ENCODE measurements around the gene TNPO1. TPM values are rescaled to one million over a fixed set of nuclear protein-coding genes. Genes with fewer than 3 reads are reported as not detected.
"Not testable (repeated sequence)": the region's sequence is repeated elsewhere in the genome, so short reads cannot be mapped to it uniquely, and the experiment has no call there.

The TNPO1 gene
- total RNA-seq, 1 donor from 2014 or later = 316 TPM

GRCh38 chr5:72921886-72922285, 105.4 kb downstream of the TNPO1 start:
- no peaks in the 10 kb centered on the region for H3K36me3 ChIP-seq
- H3K27me3 Mint-ChIP-seq (ENCODE audit: insufficient read depth, low read depth) = peaks cover 6% of the 10 kb centered on the region
- no peaks in the 10 kb centered on the region for H4K20me1 ChIP-seq (ENCODE audit: low read depth)
- no peak overlapping the region for H3K4me3 ChIP-seq
- no peak overlapping the region for H3K27ac Mint-ChIP-seq
- no peaks in the 10 kb centered on the region for H3K4me1 Mint-ChIP-seq
- no peaks in the 10 kb centered on the region for H3K79me2 ChIP-seq (ENCODE audit: low read depth)
- no peaks in the 10 kb centered on the region for H3K9me3 ChIP-seq (ENCODE audit: low read depth)
- H3K4me1 ChIP-seq = no peaks in the 10 kb centered on the region
- no peak overlapping the region for H3K27ac ChIP-seq
- no peak for TF ChIP-seq EZH2phosphoT487 (IDR thresholded peaks at IDR 0.05)
- TF ChIP-seq EZH2 (IDR thresholded peaks at IDR 0.05) = no peak
- no peak for TF ChIP-seq CTCF (IDR thresholded peaks at IDR 0.05)
- H2AFZ ChIP-seq (replicated peaks) = no peak overlapping the region
- H3K9me3 Mint-ChIP-seq = peaks cover 7% of the 10 kb centered on the region
- no peaks in the 10 kb centered on the region for H3K27me3 ChIP-seq
- H3K4me3 Mint-ChIP-seq = no peak overlapping the region
- H3F3A ChIP-seq (ENCODE audit: low read depth) = peaks cover 7% of the 10 kb centered on the region
- no peak for DNase-seq (ENCODE audit: low spot score)
- H3K36me3 Mint-ChIP-seq = peaks cover 2% of the 10 kb centered on the region
- H3K4me2 ChIP-seq = no peak overlapping the region
- no peak overlapping the region for H3K9ac ChIP-seq

DNA sequence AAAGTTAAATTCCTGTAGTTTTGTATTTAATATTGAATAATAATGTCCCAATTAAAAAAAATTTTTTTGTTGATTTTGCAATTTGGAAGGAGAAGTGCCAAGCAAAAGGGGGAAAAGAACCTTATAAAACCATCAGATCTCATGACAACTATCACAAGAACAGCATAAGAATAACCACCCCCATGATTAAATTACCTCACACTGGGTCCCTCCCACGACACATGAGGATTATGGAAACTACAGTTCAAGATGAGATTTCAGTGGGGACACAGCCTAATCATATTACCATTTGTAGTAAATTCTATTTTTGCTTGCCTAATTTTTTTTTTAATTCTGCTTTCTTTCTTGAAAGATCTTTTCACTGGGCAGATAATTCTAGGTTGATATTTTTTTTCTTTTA, 106.0 kb downstream of the TNPO1 start:
- Mint-ChIP-seq H3K4me1 (no peaks in the 10 kb centered on the region), H3K27ac (no peak overlapping the region), H3K4me3 (no peak overlapping the region), H3K36me3 (peaks cover 2% of the 10 kb centered on the region), H3K9me3 (peaks cover 9% of the 10 kb centered on the region), H3K27me3 (ENCODE audit: insufficient read depth, low read depth) (peaks cover 6% of the 10 kb centered on the region)
- Histone ChIP-seq H3K27me3 (no peaks in the 10 kb centered on the region), H3F3A (ENCODE audit: low read depth) (peaks cover 1% of the 10 kb centered on the region), H3K4me1 (no peaks in the 10 kb centered on the region), H3K79me2 (ENCODE audit: low read depth) (no peaks in the 10 kb centered on the region), H3K27ac (no peak overlapping the region), H3K9me3 (ENCODE audit: low read depth) (no peaks in the 10 kb centered on the region), H4K20me1 (ENCODE audit: low read depth) (no peaks in the 10 kb centered on the region), H3K9ac (no peak overlapping the region), H3K36me3 (no peaks in the 10 kb centered on the region), H2AFZ (replicated peaks) (no peak overlapping the region), H3K4me2 (no peak overlapping the region), H3K4me3 (no peak overlapping the region)
- TF ChIP-seq EZH2 (IDR thresholded peaks at IDR 0.05) = no peak
- TF ChIP-seq CTCF (IDR thresholded peaks at IDR 0.05) = no peak
- TF ChIP-seq EZH2phosphoT487 (IDR thresholded peaks at IDR 0.05) = no peak
- DNase-seq (ENCODE audit: low spot score) = no peak

DNA sequence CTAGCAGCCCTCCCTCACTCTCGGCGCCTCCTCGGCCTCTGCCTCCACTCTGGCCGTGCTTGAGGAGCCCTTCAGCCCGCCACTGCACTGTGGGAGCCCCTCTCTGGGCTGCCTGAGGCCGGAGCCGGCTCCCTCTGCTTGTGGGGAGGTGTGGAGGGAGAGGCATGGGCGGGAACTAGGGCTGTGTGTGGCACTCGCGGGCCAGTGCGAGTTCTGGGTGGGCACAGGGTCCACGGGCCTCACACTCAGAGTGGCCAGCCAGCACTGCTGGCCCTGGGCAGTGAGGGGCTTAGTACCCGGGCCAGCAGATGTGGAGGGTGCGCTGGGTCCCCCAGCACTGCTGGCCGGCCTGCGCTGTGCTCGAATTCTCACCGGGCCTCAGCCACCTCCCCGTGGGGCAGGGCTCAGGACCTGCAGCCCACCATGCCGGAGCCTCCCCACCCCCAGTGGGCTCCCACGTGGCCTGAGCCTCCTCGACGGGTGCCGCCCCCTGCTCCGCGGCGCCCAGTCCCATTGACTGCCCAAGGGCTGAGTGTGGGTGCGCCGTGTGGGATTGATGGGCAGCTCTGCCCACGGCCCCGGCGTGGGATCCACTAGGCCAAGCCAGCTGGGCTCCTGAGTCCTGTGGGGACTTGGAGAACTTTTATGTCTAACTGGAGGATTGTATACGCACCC, 109.0 kb downstream of the TNPO1 start:
- Histone ChIP-seq H3K27ac (no peak overlapping the region), H3F3A (ENCODE audit: low read depth) (no peaks in the 10 kb centered on the region), H2AFZ (replicated peaks) (no peak overlapping the region), H3K9ac (no peak overlapping the region), H3K4me3 (no peak overlapping the region), H3K9me3 (ENCODE audit: low read depth) (no peaks in the 10 kb centered on the region), H3K27me3 (no peaks in the 10 kb centered on the region), H4K20me1 (ENCODE audit: low read depth) (no peaks in the 10 kb centered on the region), H3K4me1 (no peaks in the 10 kb centered on the region), H3K4me2 (no peak overlapping the region), H3K79me2 (ENCODE audit: low read depth) (no peaks in the 10 kb centered on the region), H3K36me3 (no peaks in the 10 kb centered on the region)
- Mint-ChIP-seq H3K4me1 (peaks cover 6% of the 10 kb centered on the region), H3K9me3 (peaks cover 9% of the 10 kb centered on the region), H3K4me3 (no peak overlapping the region), H3K27me3 (ENCODE audit: insufficient read depth, low read depth) (peaks cover 6% of the 10 kb centered on the region), H3K27ac (no peak overlapping the region), H3K36me3 (peaks cover 2% of the 10 kb centered on the region)
- no peak for DNase-seq (ENCODE audit: low spot score)
- no peak for TF ChIP-seq EZH2phosphoT487 (IDR thresholded peaks at IDR 0.05)
- TF ChIP-seq EZH2 (IDR thresholded peaks at IDR 0.05) = no peak
- TF ChIP-seq CTCF (IDR thresholded peaks at IDR 0.05) = no peak

DNA sequence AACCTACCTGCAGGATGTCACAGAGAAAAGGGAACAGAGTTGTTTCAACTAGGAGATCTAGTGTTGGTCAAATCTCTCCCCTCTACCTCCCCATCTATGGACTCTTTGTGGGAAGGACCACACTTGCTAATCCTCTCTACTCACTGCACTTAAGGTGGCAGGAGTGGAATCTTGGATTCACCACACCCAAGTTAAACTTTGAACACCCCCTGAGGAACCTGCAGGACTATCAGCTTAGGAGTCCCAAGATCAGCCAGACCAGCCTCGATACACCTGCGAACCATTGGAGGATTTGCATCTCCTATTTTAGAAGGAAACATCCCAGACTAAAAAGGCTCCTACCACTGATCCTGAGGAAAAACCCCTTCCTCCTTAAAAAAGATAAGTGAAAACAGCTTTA, 116.2 kb downstream of the TNPO1 start:
- H3K4me3 ChIP-seq; H3F3A ChIP-seq (ENCODE audit: low read depth); DNase-seq (ENCODE audit: low spot score); H3K27me3 Mint-ChIP-seq (ENCODE audit: insufficient read depth, low read depth); H3K27me3 ChIP-seq; H3K27ac ChIP-seq; H3K4me2 ChIP-seq; H3K9ac ChIP-seq; H3K4me1 Mint-ChIP-seq; H3K36me3 ChIP-seq; H4K20me1 ChIP-seq (ENCODE audit: low read depth); H3K27ac Mint-ChIP-seq; H2AFZ ChIP-seq (replicated peaks); H3K79me2 ChIP-seq (ENCODE audit: low read depth); H3K9me3 ChIP-seq (ENCODE audit: low read depth); H3K4me3 Mint-ChIP-seq; H3K4me1 ChIP-seq; H3K36me3 Mint-ChIP-seq: not testable (repeated sequence)
- peaks cover 21% of the 10 kb centered on the region for H3K9me3 Mint-ChIP-seq

DNA sequence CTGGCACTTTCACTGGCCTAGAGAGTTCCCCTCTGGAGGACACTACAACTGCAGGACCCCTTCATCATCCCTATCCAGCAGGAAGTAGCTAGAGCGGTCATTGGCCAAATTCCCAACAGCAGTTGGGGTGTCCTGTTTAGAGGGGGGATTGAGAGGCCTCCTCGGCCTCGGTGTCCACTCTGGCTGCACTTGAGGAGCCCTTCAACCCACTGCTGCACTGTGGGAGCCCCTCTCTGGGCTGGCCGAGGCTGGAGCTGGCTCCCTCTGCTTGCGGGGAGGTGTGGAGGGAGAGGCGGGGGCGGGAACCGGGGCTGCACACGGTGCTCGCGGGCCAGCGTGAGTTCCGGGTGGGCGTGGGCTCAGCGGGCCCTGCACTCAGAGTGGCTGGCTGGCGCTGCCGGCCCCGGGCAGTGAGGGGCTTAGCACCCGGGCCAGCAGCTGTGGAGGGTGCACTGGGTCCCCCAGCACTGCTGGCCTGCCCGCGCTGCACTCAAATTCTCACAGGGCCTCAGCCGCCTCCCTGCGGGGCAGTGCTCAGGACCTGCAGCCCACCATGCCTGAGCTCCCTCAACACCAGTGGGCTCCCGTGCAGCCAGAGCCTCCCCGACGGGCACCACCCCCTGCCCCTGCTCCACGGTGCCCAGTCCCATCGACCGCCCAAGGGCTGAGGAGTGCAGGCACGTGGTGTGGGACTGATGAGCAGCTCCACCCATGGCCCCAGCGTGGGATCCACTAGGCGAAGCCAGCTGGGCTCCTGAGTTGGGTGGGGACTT, 118.7 kb downstream of the TNPO1 start:
- not testable (repeated sequence) for H3K27ac Mint-ChIP-seq; H3K4me1 Mint-ChIP-seq; H3K4me3 ChIP-seq; H3K36me3 ChIP-seq; H3K36me3 Mint-ChIP-seq; H3K4me1 ChIP-seq; H3K9ac ChIP-seq; DNase-seq (ENCODE audit: low spot score); H3F3A ChIP-seq (ENCODE audit: low read depth); H3K27me3 ChIP-seq; H3K79me2 ChIP-seq (ENCODE audit: low read depth); H4K20me1 ChIP-seq (ENCODE audit: low read depth); H3K27me3 Mint-ChIP-seq (ENCODE audit: insufficient read depth, low read depth); H3K4me2 ChIP-seq; H2AFZ ChIP-seq (replicated peaks); H3K9me3 ChIP-seq (ENCODE audit: low read depth); H3K4me3 Mint-ChIP-seq; H3K27ac ChIP-seq
- peaks cover 21% of the 10 kb centered on the region for H3K9me3 Mint-ChIP-seq
